K562 (cell line): ENCODE data around the gene FIZ1. TPM values are rescaled to one million over a fixed set of nuclear protein-coding genes. Genes with fewer than 3 reads are reported as not detected.

Source experiments
- BMI1 ChIP-seq: fragments of 150-350 bp; IDR thresholded peaks from 2 replicates; pipeline ENCODE4 v1.6.1; 2014; ENCODE audit warnings: low read length
- BRD9 ChIP-seq: fragments of 450-650 bp; IDR thresholded peaks from 2 replicates; pipeline ENCODE4 v1.6.1; 2018; ENCODE audit warnings: low read depth; ENCODE audit not compliant: partially characterized antibody
- COPS2 ChIP-seq: fragments of 450-650 bp; conservative IDR thresholded peaks from 2 replicates; pipeline ENCODE4 v1.6.1; 2016; ENCODE audit warnings: mild to moderate bottlenecking, moderate library complexity
- HCFC1 ChIP-seq: IDR thresholded peaks from 2 replicates; pipeline ENCODE4 v1.6.1; 2012; ENCODE audit warnings: low read depth, low read length, improper control_type of control experiment
- KDM2B ChIP-seq: fragments of 250-450 bp; sonication (Bioruptor Pico); IDR thresholded peaks from 2 replicates; pipeline ENCODE4 v1.8.0; 2021; ENCODE audit warnings: mild to moderate bottlenecking, moderate library complexity
- KLF1 ChIP-seq: fragments of 450-650 bp; IDR thresholded peaks from 2 replicates; pipeline ENCODE4 v1.6.1; 2016; ENCODE audit warnings: missing genetic modification characterization, missing compliant biosample characterization
- MEF2D ChIP-seq: conservative IDR thresholded peaks from 2 replicates; pipeline ENCODE4 v1.6.1; 2016; ENCODE audit warnings: low read depth, missing genetic modification characterization, missing compliant biosample characterization
- POU5F1 ChIP-seq: fragments of 150-350 bp; IDR thresholded peaks from 2 replicates; pipeline ENCODE4 v1.6.1; 2014; ENCODE audit warnings: borderline replicate concordance, low read length, low read depth, mild to moderate bottlenecking; ENCODE audit not compliant: partially characterized antibody
- RB1 ChIP-seq: fragments of 450-650 bp; IDR thresholded peaks from 2 replicates; pipeline ENCODE4 v1.6.1; 2017; ENCODE audit warnings: low read depth, mild to moderate bottlenecking
- SMARCA5 ChIP-seq: fragments of 450-650 bp; IDR thresholded peaks from 2 replicates; pipeline ENCODE4 v1.6.1; 2016
- SUPT5H ChIP-seq: fragments of 450-650 bp; IDR thresholded peaks from 2 replicates; pipeline ENCODE4 v1.6.1; 2016
- TAF1 ChIP-seq: IDR thresholded peaks from 2 replicates; pipeline ENCODE4 v1.6.1; 2011; ENCODE audit warnings: mild to moderate bottlenecking, low read length, moderate library complexity; ENCODE audit not compliant: insufficient read depth, control insufficient read depth, severe bottlenecking; ENCODE audit errors: extremely low read depth
- ZBTB2 ChIP-seq: fragments of 450-650 bp; IDR thresholded peaks from 2 replicates; pipeline ENCODE4 v1.6.1; 2016; ENCODE audit warnings: antibody characterized with exemption
- ZNF699 ChIP-seq: fragments of 250-450 bp; sonication (Bioruptor Pico); IDR thresholded peaks from 2 replicates; pipeline ENCODE4 v1.8.0; 2021; ENCODE audit warnings: mild to moderate bottlenecking, moderate library complexity; ENCODE audit not compliant: insufficient replicate concordance
- polyA plus RNA-seq, 8 experiments: library from polyadenylated mRNA; depleted of rRNA in 4 of 8; stranded (reverse) in 5 of 8; unstranded in 3 of 8; fragments of >200 nt; fragmentation: Nextera tagmentation in 2 of 8; fragmentation: Illumina TruSeq in 1 of 8; extraction: Ambion mirVana in 2 of 8; extraction: Trizol in 1 of 8; gene quantifications; 2 replicates each; pipeline versions ENCODE4 v1.2.1 to v1.2.3, GENCODE V29; 2011 to 2014; ENCODE audit warnings: inconsistent platforms in 1 of 8, missing spikeins in 1 of 8
- total RNA-seq, 7 experiments: library from RNA; depleted of rRNA in 6 of 7; stranded (reverse); fragments of >200 nt in 6 of 7; fragmentation: Illumina TruSeq in 2 of 7; extraction: Trizol in 2 of 7; gene quantifications; 2 replicates each; pipeline versions ENCODE4 v1.2.1 to v1.2.3, GENCODE V29; 2011 to 2021; ENCODE audit warnings: low replicate concordance in 1 of 7
- TF ChIP-seq, protein P1 (sequence below): IDR thresholded peaks from 2 replicates; pipeline ENCODE4 v1.6.1; 2012; ENCODE audit warnings: low read depth, low read length, improper control_type of control experiment, borderline replicate concordance
- TF ChIP-seq, protein P2 (sequence below): sonication (generic); formaldehyde crosslinking; IDR thresholded peaks from 2 replicates; pipeline ENCODE4 v1.4.0; 2020; ENCODE audit warnings: mild to moderate bottlenecking, missing genetic modification reagents
- TF ChIP-seq, protein P3 (sequence below): fragments of 450-650 bp; formaldehyde crosslinking; IDR thresholded peaks from 2 replicates; pipeline ENCODE4 v1.4.0; 2022; ENCODE audit warnings: missing genetic modification characterization
- TF ChIP-seq, protein P4 (sequence below): sonication (generic); formaldehyde crosslinking; IDR thresholded peaks from 2 replicates; pipeline ENCODE4 v1.8.0; 2023; ENCODE audit warnings: mild to moderate bottlenecking, missing genetic modification reagents

FIZ1 gene
- total and polyA plus RNA-seq, 9 of the 15 experiments (the other 6 are each of a cell fraction or from before 2014, with no cell fraction given), result 0.79 to 17.5 (median 5.5) TPM

- TF ChIP-seq ZNF699 (CRISPR knock-in tag) (no peak), MEF2D (tag) (0 out of 2 replicates have a peak, but pooled peaks have one; percentile 35), RB1 (peak; percentile 84), BRD9 (no peak), BMI1 (no peak), HCFC1 (peak; percentile 81), ZBTB2 (peak; percentile 66; the same call in 1 of the 2 replicates), KDM2B (CRISPR knock-in tag) (peak; percentile 40; the same call in 1 of the 2 replicates), SUPT5H (peak; percentile 68), SMARCA5 (peak; percentile 71; the same call in 1 of the 2 replicates), POU5F1 (no peak), TAF1 (peak; percentile 80), COPS2 (no peak), KLF1 (tag) (no peak)
- TF ChIP-seq, protein P1, sequence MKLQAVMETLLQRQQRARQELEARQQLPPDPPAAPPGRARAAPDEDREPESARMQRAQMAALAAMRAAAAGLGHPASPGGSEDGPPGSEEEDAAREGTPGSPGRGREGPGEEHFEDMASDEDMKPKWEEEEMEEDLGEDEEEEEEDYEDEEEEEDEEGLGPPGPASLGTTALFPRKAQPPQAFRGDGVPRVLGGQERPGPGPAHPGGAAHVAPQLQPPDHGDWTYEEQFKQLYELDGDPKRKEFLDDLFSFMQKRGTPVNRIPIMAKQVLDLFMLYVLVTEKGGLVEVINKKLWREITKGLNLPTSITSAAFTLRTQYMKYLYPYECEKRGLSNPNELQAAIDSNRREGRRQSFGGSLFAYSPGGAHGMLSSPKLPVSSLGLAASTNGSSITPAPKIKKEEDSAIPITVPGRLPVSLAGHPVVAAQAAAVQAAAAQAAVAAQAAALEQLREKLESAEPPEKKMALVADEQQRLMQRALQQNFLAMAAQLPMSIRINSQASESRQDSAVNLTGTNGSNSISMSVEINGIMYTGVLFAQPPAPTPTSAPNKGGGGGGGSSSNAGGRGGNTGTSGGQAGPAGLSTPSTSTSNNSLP, result no peak
- TF ChIP-seq, protein P2, sequence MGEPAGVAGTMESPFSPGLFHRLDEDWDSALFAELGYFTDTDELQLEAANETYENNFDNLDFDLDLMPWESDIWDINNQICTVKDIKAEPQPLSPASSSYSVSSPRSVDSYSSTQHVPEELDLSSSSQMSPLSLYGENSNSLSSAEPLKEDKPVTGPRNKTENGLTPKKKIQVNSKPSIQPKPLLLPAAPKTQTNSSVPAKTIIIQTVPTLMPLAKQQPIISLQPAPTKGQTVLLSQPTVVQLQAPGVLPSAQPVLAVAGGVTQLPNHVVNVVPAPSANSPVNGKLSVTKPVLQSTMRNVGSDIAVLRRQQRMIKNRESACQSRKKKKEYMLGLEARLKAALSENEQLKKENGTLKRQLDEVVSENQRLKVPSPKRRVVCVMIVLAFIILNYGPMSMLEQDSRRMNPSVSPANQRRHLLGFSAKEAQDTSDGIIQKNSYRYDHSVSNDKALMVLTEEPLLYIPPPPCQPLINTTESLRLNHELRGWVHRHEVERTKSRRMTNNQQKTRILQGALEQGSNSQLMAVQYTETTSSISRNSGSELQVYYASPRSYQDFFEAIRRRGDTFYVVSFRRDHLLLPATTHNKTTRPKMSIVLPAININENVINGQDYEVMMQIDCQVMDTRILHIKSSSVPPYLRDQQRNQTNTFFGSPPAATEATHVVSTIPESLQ (CRISPR knock-in tag), result no peak
- TF ChIP-seq, protein P3, sequence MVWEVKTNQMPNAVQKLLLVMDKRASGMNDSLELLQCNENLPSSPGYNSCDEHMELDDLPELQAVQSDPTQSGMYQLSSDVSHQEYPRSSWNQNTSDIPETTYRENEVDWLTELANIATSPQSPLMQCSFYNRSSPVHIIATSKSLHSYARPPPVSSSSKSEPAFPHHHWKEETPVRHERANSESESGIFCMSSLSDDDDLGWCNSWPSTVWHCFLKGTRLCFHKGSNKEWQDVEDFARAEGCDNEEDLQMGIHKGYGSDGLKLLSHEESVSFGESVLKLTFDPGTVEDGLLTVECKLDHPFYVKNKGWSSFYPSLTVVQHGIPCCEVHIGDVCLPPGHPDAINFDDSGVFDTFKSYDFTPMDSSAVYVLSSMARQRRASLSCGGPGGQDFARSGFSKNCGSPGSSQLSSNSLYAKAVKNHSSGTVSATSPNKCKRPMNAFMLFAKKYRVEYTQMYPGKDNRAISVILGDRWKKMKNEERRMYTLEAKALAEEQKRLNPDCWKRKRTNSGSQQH, result 0 out of 2 replicates have a peak, but pooled peaks have one; percentile 16
- TF ChIP-seq, protein P4, sequence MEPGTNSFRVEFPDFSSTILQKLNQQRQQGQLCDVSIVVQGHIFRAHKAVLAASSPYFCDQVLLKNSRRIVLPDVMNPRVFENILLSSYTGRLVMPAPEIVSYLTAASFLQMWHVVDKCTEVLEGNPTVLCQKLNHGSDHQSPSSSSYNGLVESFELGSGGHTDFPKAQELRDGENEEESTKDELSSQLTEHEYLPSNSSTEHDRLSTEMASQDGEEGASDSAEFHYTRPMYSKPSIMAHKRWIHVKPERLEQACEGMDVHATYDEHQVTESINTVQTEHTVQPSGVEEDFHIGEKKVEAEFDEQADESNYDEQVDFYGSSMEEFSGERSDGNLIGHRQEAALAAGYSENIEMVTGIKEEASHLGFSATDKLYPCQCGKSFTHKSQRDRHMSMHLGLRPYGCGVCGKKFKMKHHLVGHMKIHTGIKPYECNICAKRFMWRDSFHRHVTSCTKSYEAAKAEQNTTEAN (CRISPR knock-in tag), result no peak
Measured at GRCh38 chr19:55643003-55643886, 43.9 kb upstream of the FIZ1 start, which contains the start of gene ZNF581 (continued).
